ENCODE measurements around the gene DIPK1A. TPM values are rescaled to one million over a fixed set of nuclear protein-coding genes. Genes with fewer than 3 reads are reported as not detected.

DIPK1A gene
- total RNA-seq, 1 experiment from 2014 or later: 3.8 TPM

DNA sequence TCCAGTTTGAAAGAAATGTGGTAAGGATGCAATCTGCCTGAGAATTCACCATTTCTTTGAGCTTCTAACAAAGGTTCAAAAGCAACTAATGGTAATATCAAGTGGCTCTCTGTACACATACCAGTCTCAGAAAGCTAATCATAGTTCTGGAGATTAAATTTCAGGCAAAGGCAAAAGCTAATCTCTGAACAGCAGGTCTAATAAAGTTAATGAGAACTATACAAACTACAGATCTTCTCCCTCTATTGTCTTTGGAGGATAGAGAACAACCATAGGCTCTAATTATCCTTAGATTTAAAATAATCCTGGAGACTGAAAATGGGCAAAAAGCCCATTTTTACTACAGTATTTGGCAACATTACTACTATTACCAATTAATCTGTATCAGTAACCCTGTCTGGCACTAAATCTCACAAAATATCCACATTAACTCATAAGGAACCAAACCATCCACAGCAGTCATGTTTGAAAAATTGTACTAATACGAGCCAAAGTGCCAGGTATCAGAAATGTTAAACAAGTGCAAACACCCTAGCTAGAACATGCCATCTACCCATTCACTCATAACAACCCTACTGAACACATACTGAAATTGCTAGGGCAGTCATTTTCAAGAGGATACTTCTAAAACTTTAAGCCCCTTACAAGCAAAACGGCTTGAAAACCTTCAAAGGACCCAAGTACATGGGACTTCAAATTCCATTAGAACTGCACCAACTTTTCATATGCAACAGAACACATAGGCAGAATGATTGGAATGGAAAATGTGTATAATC lies 4.8 kb downstream of the DIPK1A start:
- Histone ChIP-seq H3K9ac (ENCODE audit: extremely low read depth, insufficient read length, low read length) (no peak overlapping the region), H3K27me3 (ENCODE audit: insufficient read depth, low read length) (no peaks in the 10 kb centered on the region), H4K20me1 (ENCODE audit: control insufficient read depth, insufficient read depth, insufficient read length) (no peaks in the 10 kb centered on the region), H4K5ac (ENCODE audit: insufficient read length, low read depth, low read length) (no peak overlapping the region), H2BK20ac (ENCODE audit: low read depth, low read length, poor library complexity, severe bottlenecking) (no peak overlapping the region), H3K14ac (ENCODE audit: insufficient read depth, low read length) (no peak overlapping the region), H2BK15ac (ENCODE audit: low read depth, low read length) (no peak overlapping the region), H3K27ac (ENCODE audit: insufficient read length, low read depth, low read length) (no peak overlapping the region), H3K18ac (ENCODE audit: insufficient read length, low read depth, low read length) (no peak overlapping the region), H2AFZ (ENCODE audit: low read length) (no peak overlapping the region), H4K91ac (ENCODE audit: insufficient read length, low read depth, low read length) (no peak overlapping the region), H2BK12ac (ENCODE audit: insufficient read length, low read depth, low read length) (no peak overlapping the region), H4K8ac (replicated peaks; ENCODE audit: insufficient read length, low read depth, low read length) (no peak overlapping the region), H3K4me1 (ENCODE audit: insufficient read depth, low read length) (no peaks in the 10 kb centered on the region), H2BK120ac (ENCODE audit: low read depth, low read length, poor library complexity, severe bottlenecking) (no peak overlapping the region), H3K23ac (ENCODE audit: insufficient read length, low read depth, low read length) (no peak overlapping the region), H3K4ac (ENCODE audit: low read depth, low read length) (no peak overlapping the region), H3K79me1 (ENCODE audit: insufficient read depth, low read depth, low read length, poor library complexity, severe bottlenecking) (no peaks in the 10 kb centered on the region), H3K56ac (ENCODE audit: insufficient read length, low read depth, low read length) (no peak overlapping the region), H3T11ph (ENCODE audit: low read length) (no peak overlapping the region), H3K23me2 (ENCODE audit: insufficient read length, low read depth, low read length, poor library complexity, severe bottlenecking) (peaks cover 8% of the 10 kb centered on the region), H3K9me3 (ENCODE audit: control insufficient read depth, low read depth, low read length) (no peaks in the 10 kb centered on the region), H3K79me2 (ENCODE audit: insufficient read depth, low read length) (no peaks in the 10 kb centered on the region), H2AK5ac (ENCODE audit: insufficient read length, low read length) (no peak overlapping the region), H2BK5ac (ENCODE audit: insufficient read length, low read length) (no peak overlapping the region), H3K4me2 (ENCODE audit: insufficient read depth, insufficient read length, low read length) (no peak overlapping the region)
- Mint-ChIP-seq H3K36me3 (ENCODE audit: insufficient read depth in 1 of 3, low read depth in 3 of 3) (no peaks in the 10 kb centered on the region; a peak in 2 of 7 replicates), H3K9me3 (no peaks in the 10 kb centered on the region), H3K27ac (no peak overlapping the region), H3K4me1 (peaks cover 7 to 8% of the 10 kb centered on the region in 2 experiments), H3K27me3 (ENCODE audit: low read depth) (peaks cover 9% of the 10 kb centered on the region), H3K4me3 (no peak overlapping the region)
- no CpG with 5 or more reads among the region's 2 CpGs for WGBS (ENCODE audit: extremely low coverage, insufficient read length, low lambda C conversion rate)
- TF ChIP-seq, protein P1, sequence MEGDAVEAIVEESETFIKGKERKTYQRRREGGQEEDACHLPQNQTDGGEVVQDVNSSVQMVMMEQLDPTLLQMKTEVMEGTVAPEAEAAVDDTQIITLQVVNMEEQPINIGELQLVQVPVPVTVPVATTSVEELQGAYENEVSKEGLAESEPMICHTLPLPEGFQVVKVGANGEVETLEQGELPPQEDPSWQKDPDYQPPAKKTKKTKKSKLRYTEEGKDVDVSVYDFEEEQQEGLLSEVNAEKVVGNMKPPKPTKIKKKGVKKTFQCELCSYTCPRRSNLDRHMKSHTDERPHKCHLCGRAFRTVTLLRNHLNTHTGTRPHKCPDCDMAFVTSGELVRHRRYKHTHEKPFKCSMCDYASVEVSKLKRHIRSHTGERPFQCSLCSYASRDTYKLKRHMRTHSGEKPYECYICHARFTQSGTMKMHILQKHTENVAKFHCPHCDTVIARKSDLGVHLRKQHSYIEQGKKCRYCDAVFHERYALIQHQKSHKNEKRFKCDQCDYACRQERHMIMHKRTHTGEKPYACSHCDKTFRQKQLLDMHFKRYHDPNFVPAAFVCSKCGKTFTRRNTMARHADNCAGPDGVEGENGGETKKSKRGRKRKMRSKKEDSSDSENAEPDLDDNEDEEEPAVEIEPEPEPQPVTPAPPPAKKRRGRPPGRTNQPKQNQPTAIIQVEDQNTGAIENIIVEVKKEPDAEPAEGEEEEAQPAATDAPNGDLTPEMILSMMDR (conservative IDR thresholded peaks at IDR 0.05): no peak
- DNase-seq: no peak

All from H9 (cell line).